ENCODE data around the gene MEN1.

The MEN1 gene

DNA sequence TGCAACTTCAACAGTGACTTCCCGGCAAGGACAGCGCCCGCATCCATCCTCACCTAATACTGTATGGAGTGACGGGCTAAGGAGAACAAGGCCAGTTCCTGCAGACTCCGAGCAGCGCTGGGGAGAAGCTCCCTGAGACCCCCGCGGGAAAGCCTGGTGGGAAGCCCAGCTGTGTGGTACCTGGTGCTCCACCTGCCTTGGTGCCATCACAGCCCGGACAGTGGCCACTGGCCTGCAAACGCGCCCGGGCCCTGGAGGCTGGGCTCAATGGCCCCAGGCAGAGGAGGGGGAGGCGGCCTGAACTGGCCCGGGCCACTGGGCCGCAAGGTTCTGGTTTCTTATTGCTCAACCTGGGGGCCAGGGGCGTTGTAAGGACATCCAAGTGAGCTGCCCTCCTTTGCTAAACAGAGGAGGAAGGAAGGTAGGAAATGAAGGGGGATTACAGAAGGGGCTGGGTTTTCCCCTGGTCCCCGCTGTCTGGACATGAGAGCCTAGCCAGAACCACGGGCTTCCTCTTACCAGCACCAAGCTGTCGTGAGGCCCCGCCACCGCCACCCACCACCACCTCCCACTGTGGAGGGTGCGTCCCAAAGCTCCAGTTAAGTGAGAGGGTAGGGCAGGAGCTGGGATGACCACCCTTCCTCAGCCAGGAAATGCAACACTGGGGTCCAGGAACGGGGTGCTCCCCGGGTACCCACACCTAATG lies 42.6 kb upstream of the MEN1 start:
- Histone ChIP-seq H3K9ac (ENCODE audit: low read length) (peak overlapping the region; percentile 56), H3K9me2 (ENCODE audit: low read depth, low read length) (no peaks in the 10 kb centered on the region), H3K9me3 (ENCODE audit: low read length) (no peaks in the 10 kb centered on the region), H3K27me3 (ENCODE audit: insufficient read depth, low read length) (no peaks in the 10 kb centered on the region), H3K4me3 (ENCODE audit: low read depth, low read length, poor library complexity, severe bottlenecking) (peak overlapping the region; percentile 16), H3K36me3 (ENCODE audit: insufficient read depth, low read length) (peaks cover 44% of the 10 kb centered on the region), H4K20me1 (ENCODE audit: insufficient read depth, low read length) (no peaks in the 10 kb centered on the region), H3K79me2 (ENCODE audit: insufficient read depth, low read length) (no peaks in the 10 kb centered on the region), H3K4me2 (ENCODE audit: low read length) (peak overlapping the region; percentile 51), H3K4me1 (ENCODE audit: insufficient read depth, low read length, severe bottlenecking) (peaks cover 82% of the 10 kb centered on the region), H3F3A (ENCODE audit: insufficient read depth, low read length) (peaks cover 9% of the 10 kb centered on the region; the same call in 1 of the 2 replicates), H3K27ac (ENCODE audit: low read depth, low read length, poor library complexity, severe bottlenecking) (peak overlapping the region; percentile 98), H2AFZ (ENCODE audit: low read length) (no peak overlapping the region)
- TF ChIP-seq EZH2 (IDR thresholded peaks at IDR 0.05; ENCODE audit: borderline replicate concordance, low read length): no peak
- TF ChIP-seq, protein P1, sequence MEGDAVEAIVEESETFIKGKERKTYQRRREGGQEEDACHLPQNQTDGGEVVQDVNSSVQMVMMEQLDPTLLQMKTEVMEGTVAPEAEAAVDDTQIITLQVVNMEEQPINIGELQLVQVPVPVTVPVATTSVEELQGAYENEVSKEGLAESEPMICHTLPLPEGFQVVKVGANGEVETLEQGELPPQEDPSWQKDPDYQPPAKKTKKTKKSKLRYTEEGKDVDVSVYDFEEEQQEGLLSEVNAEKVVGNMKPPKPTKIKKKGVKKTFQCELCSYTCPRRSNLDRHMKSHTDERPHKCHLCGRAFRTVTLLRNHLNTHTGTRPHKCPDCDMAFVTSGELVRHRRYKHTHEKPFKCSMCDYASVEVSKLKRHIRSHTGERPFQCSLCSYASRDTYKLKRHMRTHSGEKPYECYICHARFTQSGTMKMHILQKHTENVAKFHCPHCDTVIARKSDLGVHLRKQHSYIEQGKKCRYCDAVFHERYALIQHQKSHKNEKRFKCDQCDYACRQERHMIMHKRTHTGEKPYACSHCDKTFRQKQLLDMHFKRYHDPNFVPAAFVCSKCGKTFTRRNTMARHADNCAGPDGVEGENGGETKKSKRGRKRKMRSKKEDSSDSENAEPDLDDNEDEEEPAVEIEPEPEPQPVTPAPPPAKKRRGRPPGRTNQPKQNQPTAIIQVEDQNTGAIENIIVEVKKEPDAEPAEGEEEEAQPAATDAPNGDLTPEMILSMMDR (IDR thresholded peaks at IDR 0.05; ENCODE audit: low read length): no peak

DNA sequence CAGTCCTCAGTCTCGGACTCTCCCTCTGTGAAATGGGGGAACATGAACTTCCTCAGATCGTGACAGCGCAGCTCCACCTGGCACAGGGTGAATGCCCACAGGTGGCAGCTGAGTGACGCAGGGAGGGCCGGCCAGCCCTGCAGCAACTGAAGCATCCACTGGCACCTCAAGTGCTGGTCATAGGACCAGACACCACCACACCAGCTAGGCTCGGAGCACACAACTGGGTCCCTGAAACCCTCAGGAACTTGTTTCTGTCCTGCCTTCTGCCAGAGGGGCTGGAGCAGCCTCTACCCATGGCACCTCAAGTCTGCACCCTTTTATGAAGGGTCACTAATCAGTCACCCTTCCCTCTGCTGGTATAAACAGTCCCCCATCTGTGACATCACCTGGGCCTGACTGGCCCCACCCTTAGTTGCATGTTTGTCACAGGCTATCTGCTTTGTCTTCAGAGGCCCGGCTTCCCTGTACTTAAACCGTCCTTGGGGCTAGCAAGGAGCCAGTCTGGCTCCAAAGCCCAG lies 41.5 kb upstream of the MEN1 start:
- peak overlapping the region; percentile 56 for H3K9ac ChIP-seq (ENCODE audit: low read length)
- peak overlapping the region; percentile 98 for H3K27ac ChIP-seq (ENCODE audit: low read depth, low read length, poor library complexity, severe bottlenecking)
- H3K9me3 ChIP-seq (ENCODE audit: low read length): no peaks in the 10 kb centered on the region
- peak overlapping the region; percentile 51 for H3K4me2 ChIP-seq (ENCODE audit: low read length)
- H3K27me3 ChIP-seq (ENCODE audit: insufficient read depth, low read length): no peaks in the 10 kb centered on the region
- peaks cover 9% of the 10 kb centered on the region; the same call in 1 of the 2 replicates for H3F3A ChIP-seq (ENCODE audit: insufficient read depth, low read length)
- no peaks in the 10 kb centered on the region for H3K9me2 ChIP-seq (ENCODE audit: low read depth, low read length)
- H3K79me2 ChIP-seq (ENCODE audit: insufficient read depth, low read length): no peaks in the 10 kb centered on the region
- H2AFZ ChIP-seq (ENCODE audit: low read length): no peak overlapping the region
- peaks cover 92% of the 10 kb centered on the region for H3K4me1 ChIP-seq (ENCODE audit: insufficient read depth, low read length, severe bottlenecking)
- peak overlapping the region; percentile 14 for H3K4me3 ChIP-seq (ENCODE audit: low read depth, low read length, poor library complexity, severe bottlenecking)
- no peak for TF ChIP-seq EZH2 (IDR thresholded peaks at IDR 0.05; ENCODE audit: borderline replicate concordance, low read length)
- H4K20me1 ChIP-seq (ENCODE audit: insufficient read depth, low read length): no peaks in the 10 kb centered on the region
- peaks cover 39% of the 10 kb centered on the region for H3K36me3 ChIP-seq (ENCODE audit: insufficient read depth, low read length)

DNA sequence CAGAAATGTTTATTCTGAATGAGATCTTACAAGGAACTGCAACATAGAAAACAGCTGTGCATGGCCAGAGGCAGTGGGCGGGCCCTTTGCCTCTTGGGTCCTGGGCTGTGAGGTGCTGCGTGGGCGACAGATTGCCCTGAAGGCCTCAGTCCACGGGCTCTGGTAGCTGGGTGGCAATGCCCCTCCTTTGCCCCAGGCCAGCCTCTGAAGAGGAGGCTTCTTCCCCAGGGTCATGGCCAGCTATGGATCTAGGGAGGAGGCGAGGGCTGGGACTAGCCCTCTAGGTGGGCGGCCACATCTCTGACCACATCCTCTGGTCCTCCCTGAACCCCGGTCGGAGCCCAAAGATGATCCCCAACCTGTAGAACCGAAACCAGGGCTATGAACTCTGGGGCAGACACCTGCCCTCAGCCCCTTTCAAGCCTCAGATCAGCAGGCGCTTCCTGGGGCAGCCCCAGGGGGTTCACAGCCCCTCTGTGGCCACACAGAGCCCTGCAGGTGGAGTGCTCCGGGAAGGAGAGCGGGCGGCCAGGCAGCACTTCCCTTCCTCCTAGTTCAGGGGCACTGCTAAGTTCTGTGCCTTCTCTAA lies 40.7 kb upstream of the MEN1 start:
- Histone ChIP-seq H3F3A (ENCODE audit: insufficient read depth, low read length) (peaks cover 9% of the 10 kb centered on the region; the same call in 1 of the 2 replicates), H3K4me1 (ENCODE audit: insufficient read depth, low read length, severe bottlenecking) (peaks cover 87% of the 10 kb centered on the region), H3K27me3 (ENCODE audit: insufficient read depth, low read length) (no peaks in the 10 kb centered on the region), H3K4me3 (ENCODE audit: low read depth, low read length, poor library complexity, severe bottlenecking) (peak overlapping the region; percentile 21), H3K9ac (ENCODE audit: low read length) (peak overlapping the region; percentile 56; the same call in 1 of the 2 replicates), H3K4me2 (ENCODE audit: low read length) (peak overlapping the region; percentile 51), H3K79me2 (ENCODE audit: insufficient read depth, low read length) (no peaks in the 10 kb centered on the region), H3K9me2 (ENCODE audit: low read depth, low read length) (no peaks in the 10 kb centered on the region), H2AFZ (ENCODE audit: low read length) (no peak overlapping the region), H3K36me3 (ENCODE audit: insufficient read depth, low read length) (peaks cover 31% of the 10 kb centered on the region), H4K20me1 (ENCODE audit: insufficient read depth, low read length) (no peaks in the 10 kb centered on the region), H3K27ac (ENCODE audit: low read depth, low read length, poor library complexity, severe bottlenecking) (peak overlapping the region; percentile 98), H3K9me3 (ENCODE audit: low read length) (no peaks in the 10 kb centered on the region)
- TF ChIP-seq EZH2 (IDR thresholded peaks at IDR 0.05; ENCODE audit: borderline replicate concordance, low read length): no peak
- TF ChIP-seq, protein P1 (IDR thresholded peaks at IDR 0.05; ENCODE audit: low read length): peak; percentile 32; the same call in 1 of the 2 replicates

Data from OCI-LY1 (cell line).